B cell (primary cell): ENCODE results near the gene SOX15. TPM values are rescaled to one million over a fixed set of nuclear protein-coding genes. Genes with fewer than 3 reads are reported as not detected.

Experiments used
- ATAC-seq: fragments of 200-7000 bp; cut with Tn5 transposase; one replicate; pipeline ENCODE4 v1.10.0; 2021; ENCODE audit warnings: low read depth, mild to moderate bottlenecking, moderate number of reproducible peaks, moderate library complexity
- CTCF ChIA-PET: fragments of 350-600 bp; sonication (Branson Sonifier 250); formaldehyde crosslinking; loops from one replicate; lab custom pipeline; 2021; ENCODE audit warnings: antibody characterized with exemption, inconsistent platforms; lab: Charles Lee
- POLR2A ChIA-PET: fragments of 350-600 bp; sonication (Branson Sonifier 250); formaldehyde crosslinking; loops from one replicate; lab custom pipeline; 2021; ENCODE audit warnings: antibody characterized with exemption; lab: Charles Lee
- DNase-seq: peaks from one replicate; pipeline ENCODE4 v3.0.0; 2013
- H2AFZ ChIP-seq: 2 replicates; pipeline ENCODE4 v1.6.1; 2012; ENCODE audit warnings: mild to moderate bottlenecking, low read depth, low read length; ENCODE audit not compliant: insufficient read depth, poor library complexity, severe bottlenecking
- H3K27ac ChIP-seq, 2 donors: 1 replicate in 1 of 2; 2 replicates in 1 of 2; pipeline ENCODE4 v1.5.1; 2012 to 2013; ENCODE audit warnings: low read length in 2 of 2, mild to moderate bottlenecking in 2 of 2, moderate library complexity in 1 of 2
- H3K27me3 ChIP-seq, 4 experiments: fragments of 200-600 bp in 1 of 4; sonication (generic) in 1 of 4; replicated peaks in 1 of 4; 1 replicate in 2 of 4; 2 replicates in 2 of 4; pipeline versions ENCODE4 v1.6.1 to v1.7.0; 2013 to 2016; ENCODE audit warnings: low read length in 3 of 4, mild to moderate bottlenecking in 2 of 4, mixed read lengths in 1 of 4, moderate library complexity in 1 of 4; ENCODE audit not compliant: insufficient read depth in 4 of 4, control insufficient read depth in 3 of 4; ENCODE audit errors: control extremely low read depth in 1 of 4
- H3K36me3 ChIP-seq, 2 experiments: replicated peaks in 1 of 2; 1 replicate in 1 of 2; 2 replicates in 1 of 2; pipeline versions ENCODE4 v1.6.1 to v1.7.1; 2013; ENCODE audit warnings: low read length in 1 of 2; ENCODE audit not compliant: insufficient read depth in 2 of 2, control insufficient read depth in 1 of 2; ENCODE audit errors: control extremely low read depth in 1 of 2, extremely low read depth in 1 of 2
- H3K4me1 ChIP-seq, 2 donors: fragments of 200-600 bp in 1 of 2; sonication (generic) in 1 of 2; 1 replicate in 1 of 2; 2 replicates in 1 of 2; pipeline versions ENCODE4 v1.5.1 to v1.6.1; 2013 to 2017; ENCODE audit warnings: low read length in 2 of 2; ENCODE audit not compliant: control insufficient read depth in 2 of 2, insufficient read depth in 2 of 2
- H3K4me2 ChIP-seq: replicated peaks from 2 replicates; pipeline ENCODE3; 2012; ENCODE audit warnings: mild to moderate bottlenecking, low read depth, low read length; ENCODE audit not compliant: poor library complexity, severe bottlenecking
- H3K4me3 ChIP-seq, 5 experiments: fragments of 200-600 bp in 1 of 5; sonication (generic) in 1 of 5; 1 replicate in 3 of 5; 2 replicates in 2 of 5; pipeline versions ENCODE4 v1.5.1 to v1.7.0; 2011 to 2016; ENCODE audit warnings: low read length in 4 of 5, mild to moderate bottlenecking in 4 of 5, low read depth in 2 of 5, control low read depth in 1 of 5, moderate library complexity in 1 of 5; ENCODE audit not compliant: insufficient read depth in 1 of 5; ENCODE audit errors: control extremely low read depth in 1 of 5, extremely low read depth in 1 of 5
- H3K79me2 ChIP-seq: fragments of 200-600 bp; sonication (generic); one replicate; pipeline ENCODE4 v1.6.0; 2016; ENCODE audit warnings: low read length; ENCODE audit not compliant: control insufficient read depth, insufficient read depth
- H3K9ac ChIP-seq: fragments of 200-600 bp; sonication (generic); 2 replicates; pipeline ENCODE4 v1.6.1; 2017; ENCODE audit warnings: mild to moderate bottlenecking, low read length, moderate library complexity
- H3K9me3 ChIP-seq, 3 donors: one replicate each; pipeline versions ENCODE4 v1.6.1 to v1.7.1; 2013; ENCODE audit warnings: low read length in 2 of 3; ENCODE audit not compliant: control insufficient read depth in 2 of 3, insufficient read depth in 1 of 3; ENCODE audit errors: control extremely low read depth in 1 of 3
- H4K20me1 ChIP-seq: 2 replicates; pipeline ENCODE4 v1.6.0; 2012; ENCODE audit warnings: mild to moderate bottlenecking, low read length; ENCODE audit not compliant: insufficient read depth, control insufficient read depth, poor library complexity, severe bottlenecking
- H3K27ac Mint-ChIP-seq: one replicate; pipeline ENCODE4 v1.8.0; 2021; ENCODE audit warnings: mixed read lengths
- H3K27me3 Mint-ChIP-seq: one replicate; pipeline ENCODE4 v1.8.0; 2021; ENCODE audit warnings: mixed read lengths
- H3K4me1 Mint-ChIP-seq: one replicate; pipeline ENCODE4 v1.8.0; 2021; ENCODE audit warnings: mixed read lengths
- H3K4me3 Mint-ChIP-seq: one replicate; pipeline ENCODE4 v1.8.0; 2021; ENCODE audit warnings: mixed read lengths
- H3K9me3 Mint-ChIP-seq: one replicate; pipeline ENCODE4 v1.8.0; 2022; ENCODE audit warnings: mixed read lengths; ENCODE audit not compliant: insufficient read depth
- CTCF ChIP-seq: fragments of 200-600 bp; IDR thresholded peaks from one replicate; pipeline ENCODE4 v1.8.0; 2022; ENCODE audit warnings: antibody characterized with exemption, mild to moderate bottlenecking
- EZH2 ChIP-seq: IDR thresholded peaks from 2 replicates; pipeline ENCODE4 v1.6.1; 2012; ENCODE audit warnings: borderline replicate concordance, low read depth, mild to moderate bottlenecking, moderate library complexity, low read length; ENCODE audit not compliant: insufficient read depth, poor library complexity, severe bottlenecking
- WGBS: methylation state at CpG from one replicate; pipeline ENCODE4 v1.1.5; 2013; ENCODE audit warnings: missing lambda C conversion rate; ENCODE audit not compliant: insufficient coverage; 5-methylcytosine and 5-hydroxymethylcytosine counted together
- intact Hi-C: fragments of 100-400 bp; cut with micrococcal nuclease; formaldehyde crosslinking; loops from one replicate; pipeline ENCODE4 v1.10.0; 2022
- polyA minus RNA-seq: library from RNA; depleted of rRNA, polyadenylated mRNA; stranded (reverse); fragments of >200 nt; gene quantifications from 2 replicates; pipeline ENCODE4 v1.2.3, GENCODE V29; 2012
- polyA plus RNA-seq: library from polyadenylated mRNA; depleted of rRNA; stranded (reverse); fragments of >200 nt; gene quantifications from 2 replicates; pipeline ENCODE4 v1.2.3, GENCODE V29; 2012
- total RNA-seq, 2 donors: library from RNA; stranded (reverse); fragments of 120-200 nt in 1 of 2; gene quantifications; 1 replicate in 1 of 2; 2 replicates in 1 of 2; pipeline versions ENCODE4 v1.2.3 to v1.2.4, GENCODE V29; 2013 to 2022

SOX15 gene
- total RNA-seq (0.51 and 0.96 TPM in 2 replicates), polyA plus RNA-seq (0.18 and 0.49 TPM in 2 replicates), polyA minus RNA-seq (0.50 and 0.94 TPM in 2 replicates)
- total RNA-seq (2013), result 0.16 TPM

- no peaks in the 10 kb centered on the region for H4K20me1 ChIP-seq
- no peak within 1 kb of the TSS for H3K4me3 ChIP-seq
- Mint-ChIP-seq H3K27me3 (no peaks in the 10 kb centered on the region), H3K4me3 (no peak within 1 kb of the TSS), H3K4me1 (peaks cover 5% of the 10 kb centered on the region), H3K9me3 (no peaks in the 10 kb centered on the region), H3K27ac (no peak within 1 kb of the TSS)
- no peak within 1 kb of the TSS for H3K27ac ChIP-seq
- no peak for TF ChIP-seq CTCF
- TF ChIP-seq EZH2, result no peak
- ATAC-seq, result no peak
- peak within 1 kb of the TSS; percentile 43 for H3K4me2 ChIP-seq
- ChIA-PET POLR2A (interaction anchor here (0.6 to 1.0 kb wide), 2 partner anchors 16 to 119 kb away, joined by 3 to 6 read pairs; no protein-coding TSS in a partner anchor), CTCF (interaction anchor here (0.6 to 7.9 kb wide), 37 partner anchors 10 to 545 kb away, joined by 3 to 111 read pairs (median 5); partner anchors contain the start of genes ACAP1, CD68, FXR2 and KCTD11)
- DNase-seq, result no peak
- H3K9me3 ChIP-seq, result no peaks in the 10 kb centered on the region
- WGBS, result 78% methylated on average over 18 of the region's 24 CpGs
- H2AFZ ChIP-seq, result peak within 1 kb of the TSS; percentile 40
- intact Hi-C loops, result loop anchor here (1.0 to 10.0 kb wide), 4 partner anchors 76 to 545 kb away; partner anchors contain the start of gene SLC16A11
- no peaks in the 10 kb centered on the region for H3K27me3 ChIP-seq
- no peak within 1 kb of the TSS for H3K9ac ChIP-seq
- H3K79me2 ChIP-seq, result peaks cover 10% of the 10 kb centered on the region
- H3K4me1 ChIP-seq, result peaks cover 0 to 13% of the 10 kb centered on the region in 2 donors
- H3K36me3 ChIP-seq, result peaks cover 0 to 57% of the 10 kb centered on the region in 2 experiments
These were observed at the start of gene SOX15 for GRCh38 chr17:7589891-7590691. SOX15 (minus strand) TSS chr17:7590094; CDS start chr17:7589676, 418 bp downstream.

- Histone ChIP-seq H3K4me3 (no peak overlapping the region), H3K9me3 (no peaks in the 10 kb centered on the region), H2AFZ (no peak overlapping the region), H4K20me1 (no peaks in the 10 kb centered on the region), H3K9ac (no peak overlapping the region), H3K27me3 (no peaks in the 10 kb centered on the region), H3K27ac (no peak overlapping the region), H3K4me2 (no peak overlapping the region), H3K4me1 (no peaks in the 10 kb centered on the region), H3K79me2 (no peaks in the 10 kb centered on the region), H3K36me3 (no peaks in the 10 kb centered on the region)
- no peak overlapping the region for H3K4me3 Mint-ChIP-seq
- ChIA-PET CTCF (interaction anchor here (1.4 kb wide), 1 partner anchor 52 kb away, joined by 4 read pairs; the partner anchor contains the start of genes TP53 and WRAP53), POLR2A (no interaction called here)
- TF ChIP-seq CTCF, result no peak
- no peak for TF ChIP-seq EZH2
- H3K4me1 Mint-ChIP-seq, result no peaks in the 10 kb centered on the region
- no peak for DNase-seq
- H3K27ac Mint-ChIP-seq, result no peak overlapping the region
- no peaks in the 10 kb centered on the region for H3K9me3 Mint-ChIP-seq
- H3K27me3 Mint-ChIP-seq, result no peaks in the 10 kb centered on the region
- WGBS, result 87% methylated on average over 3 of the region's 5 CpGs
- no peak for ATAC-seq
- intact Hi-C loops, result no loop called here
These were observed 46.3 kb upstream of the SOX15 start for GRCh38 chr17:7636163-7636562.
